A673 (cell line): ENCODE results near the gene SERPINB13.

Experiments used
- EZH2 ChIP-seq: fragments of 200-600 bp; sonication (generic); IDR thresholded peaks from 2 replicates; pipeline ENCODE4 v1.6.1; 2017; ENCODE audit warnings: borderline replicate concordance, low read depth, mild to moderate bottlenecking, mixed read lengths, antibody characterized with exemption, low read length; ENCODE audit not compliant: poor library complexity, severe bottlenecking
- TF ChIP-seq, protein P1 (sequence below): fragments of 300-800, 200-600 bp; sonication (generic); conservative IDR thresholded peaks from 2 replicates; pipeline ENCODE4 v1.5.1; 2017; ENCODE audit warnings: low read depth, mild to moderate bottlenecking, antibody characterized with exemption, low read length, moderate library complexity, mixed read lengths

DNA sequence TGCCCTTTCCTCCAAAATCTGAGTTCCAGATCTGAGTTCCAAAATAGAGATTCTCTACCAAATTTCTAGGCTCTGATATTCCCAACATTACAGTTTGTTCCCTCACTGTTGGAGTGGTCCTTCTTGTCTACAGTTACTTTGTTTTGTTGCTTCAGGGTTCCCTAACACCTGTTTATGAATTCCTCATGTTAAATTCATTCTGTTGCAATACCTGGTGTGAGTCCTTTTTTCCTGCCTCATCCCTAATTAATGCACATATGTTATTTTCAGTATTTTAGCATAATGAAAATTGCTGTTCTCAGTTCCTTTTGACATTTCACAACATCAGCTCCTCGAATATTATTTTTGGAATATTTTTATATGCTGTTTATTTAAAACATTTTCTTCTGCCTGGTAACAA, 16.2 kb downstream of the SERPINB13 start:
- TF ChIP-seq, protein P1, sequence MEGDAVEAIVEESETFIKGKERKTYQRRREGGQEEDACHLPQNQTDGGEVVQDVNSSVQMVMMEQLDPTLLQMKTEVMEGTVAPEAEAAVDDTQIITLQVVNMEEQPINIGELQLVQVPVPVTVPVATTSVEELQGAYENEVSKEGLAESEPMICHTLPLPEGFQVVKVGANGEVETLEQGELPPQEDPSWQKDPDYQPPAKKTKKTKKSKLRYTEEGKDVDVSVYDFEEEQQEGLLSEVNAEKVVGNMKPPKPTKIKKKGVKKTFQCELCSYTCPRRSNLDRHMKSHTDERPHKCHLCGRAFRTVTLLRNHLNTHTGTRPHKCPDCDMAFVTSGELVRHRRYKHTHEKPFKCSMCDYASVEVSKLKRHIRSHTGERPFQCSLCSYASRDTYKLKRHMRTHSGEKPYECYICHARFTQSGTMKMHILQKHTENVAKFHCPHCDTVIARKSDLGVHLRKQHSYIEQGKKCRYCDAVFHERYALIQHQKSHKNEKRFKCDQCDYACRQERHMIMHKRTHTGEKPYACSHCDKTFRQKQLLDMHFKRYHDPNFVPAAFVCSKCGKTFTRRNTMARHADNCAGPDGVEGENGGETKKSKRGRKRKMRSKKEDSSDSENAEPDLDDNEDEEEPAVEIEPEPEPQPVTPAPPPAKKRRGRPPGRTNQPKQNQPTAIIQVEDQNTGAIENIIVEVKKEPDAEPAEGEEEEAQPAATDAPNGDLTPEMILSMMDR, result no peak
- TF ChIP-seq EZH2, result no peak
